Muscle of leg (tissue), 11 donors: ENCODE results near the gene TAF8. TPM values are rescaled to one million over a fixed set of nuclear protein-coding genes. Genes with fewer than 3 reads are reported as not detected.

Source experiments
- DNase-seq: peaks from one replicate; pipeline ENCODE4 v3.0.0; 2013
- H3K27ac ChIP-seq: one replicate; pipeline ENCODE4 v1.5.1; 2013; ENCODE audit warnings: mild to moderate bottlenecking, low read length, control low read depth
- H3K27me3 ChIP-seq: one replicate; pipeline ENCODE4 v1.6.1; 2013; ENCODE audit warnings: low read length; ENCODE audit not compliant: control insufficient read depth, insufficient read depth
- H3K36me3 ChIP-seq: one replicate; pipeline ENCODE4 v1.6.1; 2013; ENCODE audit warnings: low read length; ENCODE audit not compliant: control insufficient read depth, insufficient read depth
- H3K4me1 ChIP-seq: one replicate; pipeline ENCODE4 v1.6.1; 2013; ENCODE audit warnings: low read length; ENCODE audit not compliant: control insufficient read depth, insufficient read depth
- H3K4me3 ChIP-seq: one replicate; pipeline ENCODE4 v1.5.1; 2013; ENCODE audit warnings: low read length, control low read depth
- H3K9me3 ChIP-seq: replicated peaks from 2 replicates; pipeline ENCODE4 v1.6.1; 2013; ENCODE audit warnings: low read depth, low read length; ENCODE audit not compliant: control insufficient read depth
- WGBS: methylation state at CpG from one replicate; pipeline ENCODE4 v1.1.5; 2013; ENCODE audit warnings: missing lambda C conversion rate; ENCODE audit not compliant: insufficient coverage; 5-methylcytosine and 5-hydroxymethylcytosine counted together
- polyA plus RNA-seq, 8 donors: library from polyadenylated mRNA; unstranded; fragments of 120-200 nt; gene quantifications; one replicate each; pipeline versions ENCODE4 v1.2.1 to v1.2.3, GENCODE V29; 2013; ENCODE audit warnings: inconsistent platforms in 1 of 8, low replicate concordance in 1 of 8; ENCODE audit not compliant: insufficient read length in 8 of 8, insufficient read depth in 1 of 8
- total RNA-seq: library from RNA; stranded (reverse); fragments of 120-200 nt; gene quantifications from one replicate; pipeline ENCODE4 v1.2.4, GENCODE V29; 2013

The TAF8 gene
- total and polyA plus RNA-seq, 9 donors: 11.4 to 16.6 (median 13.4) TPM

DNA sequence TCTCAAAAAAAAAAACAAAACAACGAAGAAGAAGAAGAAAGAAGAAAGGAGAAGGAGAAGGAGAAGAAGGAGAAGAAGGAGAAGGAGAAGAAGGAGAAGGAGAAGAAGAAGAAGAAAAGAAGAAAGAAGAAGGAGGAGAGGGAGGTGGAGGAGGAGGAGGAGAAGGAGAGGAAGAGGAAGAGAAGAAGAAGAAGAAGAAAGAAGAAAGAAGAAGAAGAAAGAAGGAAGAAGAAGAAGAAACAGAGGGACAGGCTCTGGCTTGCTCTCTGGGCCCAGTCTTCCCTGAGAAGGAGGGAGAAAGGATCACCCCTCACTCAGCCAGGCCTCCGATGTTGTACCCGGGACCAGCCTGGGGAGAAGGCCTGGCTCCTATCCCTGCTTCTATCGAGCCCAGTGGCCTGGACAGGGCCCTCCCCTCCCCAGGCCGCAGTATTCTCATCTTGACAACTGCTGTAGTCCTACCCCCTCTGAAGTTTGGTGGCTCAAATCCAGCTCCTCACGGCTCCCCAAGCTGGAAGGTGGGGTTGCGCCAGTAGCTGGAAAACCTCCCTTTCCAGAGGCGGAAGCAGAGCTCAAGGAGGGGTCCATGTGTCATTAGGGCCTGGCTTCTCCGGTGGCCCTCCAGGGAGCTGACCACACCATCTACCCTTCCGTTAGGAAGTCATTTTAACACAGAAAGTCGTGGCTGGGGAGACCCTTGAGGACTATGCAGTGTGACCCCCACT, 73.2 kb downstream of the TAF8 start:
- Histone ChIP-seq H3K27me3 (no peaks in the 10 kb centered on the region), H3K9me3 (no peaks in the 10 kb centered on the region), H3K4me1 (peaks cover 8% of the 10 kb centered on the region), H3K27ac (peak overlapping the region; percentile 13), H3K4me3 (no peak overlapping the region), H3K36me3 (no peaks in the 10 kb centered on the region)
- WGBS: 24% methylated on average over 3 of the region's 11 CpGs
- peak; percentile 44 for DNase-seq

- peak; percentile 20 for DNase-seq
- peaks cover 9% of the 10 kb centered on the region for H3K4me1 ChIP-seq
- WGBS: no CpG with 5 or more reads among the region's 9 CpGs
- H3K4me3 ChIP-seq: no peak overlapping the region
- no peak overlapping the region for H3K27ac ChIP-seq
- no peaks in the 10 kb centered on the region for H3K27me3 ChIP-seq
- H3K36me3 ChIP-seq: no peaks in the 10 kb centered on the region
- H3K9me3 ChIP-seq: no peaks in the 10 kb centered on the region
These were observed 74.0 kb downstream of the TAF8 start for GRCh38 chr6:42124223-42124836.

DNA sequence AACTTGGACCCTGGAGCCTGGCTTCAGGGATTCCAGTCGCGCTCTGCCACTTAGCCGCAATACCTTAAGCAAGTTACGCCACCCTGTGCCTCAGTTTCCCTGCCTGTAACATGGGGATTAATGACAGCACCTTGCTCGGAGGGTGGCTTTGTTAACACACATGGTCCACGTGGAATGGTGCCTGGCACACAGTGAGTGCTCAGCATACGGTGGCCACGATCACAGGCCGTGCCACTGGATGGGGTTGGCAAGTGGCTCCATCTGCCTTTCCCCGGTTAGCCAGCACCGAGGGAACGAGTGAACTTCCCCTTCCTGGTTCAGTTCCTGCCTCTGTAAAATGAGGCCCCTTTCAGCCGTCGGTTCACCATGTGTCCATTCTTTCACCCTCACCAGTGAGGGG, 74.9 kb downstream of the TAF8 start:
- Histone ChIP-seq H3K27ac (no peak overlapping the region), H3K4me3 (no peak overlapping the region), H3K36me3 (no peaks in the 10 kb centered on the region), H3K4me1 (peaks cover 9% of the 10 kb centered on the region), H3K27me3 (peaks cover 3% of the 10 kb centered on the region), H3K9me3 (no peaks in the 10 kb centered on the region)
- no peak for DNase-seq
- WGBS: 84% methylated on average over 9 of the region's 14 CpGs

GRCh38 chr6:42125663-42126062, 75.3 kb downstream of the TAF8 start:
- no CpG with 5 or more reads among the region's 3 CpGs for WGBS
- no peak for DNase-seq
- H3K4me3 ChIP-seq: no peak overlapping the region

DNA sequence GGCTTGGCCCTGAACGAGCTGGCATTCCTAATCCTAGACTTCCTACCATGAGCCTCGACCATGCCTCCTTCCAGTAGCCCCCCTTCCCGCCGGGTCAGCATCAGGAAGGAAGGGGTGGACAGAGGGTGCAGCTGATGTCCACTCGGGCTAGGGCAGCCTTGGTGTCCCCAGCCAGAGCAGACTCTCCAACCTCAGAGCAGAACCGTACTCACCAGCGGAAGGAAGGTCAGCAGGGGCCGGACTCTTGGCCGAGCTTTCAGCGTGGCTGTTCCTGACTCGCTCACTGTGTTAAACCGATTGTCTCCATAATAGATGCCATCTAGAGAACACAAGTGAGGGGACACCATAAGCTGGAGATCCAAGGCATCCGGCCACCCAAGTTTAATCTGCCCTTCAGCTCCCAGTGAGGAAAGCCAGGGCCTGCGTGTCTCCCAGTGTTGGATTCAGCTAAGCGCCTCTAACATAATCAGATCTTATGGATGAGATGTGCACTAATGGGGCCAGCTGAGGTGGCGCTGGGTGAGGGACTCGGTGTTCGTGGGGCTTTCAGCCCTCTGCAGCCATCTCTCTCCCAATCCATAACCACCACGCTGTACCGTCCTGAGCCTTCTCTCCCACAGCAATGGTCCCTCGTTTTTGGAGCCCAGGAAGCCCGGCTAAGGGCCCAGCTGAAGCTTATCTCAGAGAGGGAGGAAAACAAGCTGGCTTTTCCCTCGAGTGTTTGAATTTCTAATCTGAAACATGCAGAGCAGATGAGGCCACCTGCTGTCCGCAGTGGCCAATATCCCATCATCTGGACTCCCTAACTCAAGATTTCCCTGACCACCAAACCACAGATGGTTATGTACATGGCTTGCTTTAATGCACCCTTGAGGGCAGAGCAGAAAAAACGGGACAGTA, 78.4 kb downstream of the TAF8 start:
- H3K36me3 ChIP-seq: no peaks in the 10 kb centered on the region
- no peaks in the 10 kb centered on the region for H3K9me3 ChIP-seq
- peaks cover 4% of the 10 kb centered on the region for H3K27me3 ChIP-seq
- no peak for DNase-seq
- H3K27ac ChIP-seq: no peak overlapping the region
- H3K4me1 ChIP-seq: peaks cover 6% of the 10 kb centered on the region
- H3K4me3 ChIP-seq: no peak overlapping the region
- 76% methylated on average over 15 of the region's 25 CpGs for WGBS

More at GRCh38 chr6:42125663-42126062, 75.3 kb downstream of the TAF8 start:
- Histone ChIP-seq H3K36me3 (no peaks in the 10 kb centered on the region), H3K27me3 (peaks cover 4% of the 10 kb centered on the region), H3K9me3 (no peaks in the 10 kb centered on the region), H3K27ac (no peak overlapping the region), H3K4me1 (peaks cover 9% of the 10 kb centered on the region)

DNA sequence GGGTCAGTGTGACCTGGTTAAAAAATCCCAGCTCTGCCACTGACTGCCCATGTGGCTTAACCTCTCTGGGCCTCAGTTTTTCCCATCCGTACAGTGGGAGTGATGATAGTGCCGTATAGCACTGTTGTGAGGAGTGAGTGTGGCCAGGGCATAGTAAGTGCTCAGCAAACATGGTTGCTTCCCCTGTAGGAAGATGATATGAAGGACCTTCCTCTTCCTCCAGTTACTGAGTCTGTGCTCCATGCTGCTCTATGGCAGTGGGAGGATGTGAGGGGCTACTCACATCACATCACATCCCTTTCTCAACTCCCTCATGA, 79.0 kb downstream of the TAF8 start:
- Histone ChIP-seq H3K4me1 (peaks cover 3% of the 10 kb centered on the region), H3K27ac (no peak overlapping the region), H3K9me3 (no peaks in the 10 kb centered on the region), H3K4me3 (no peak overlapping the region), H3K27me3 (peaks cover 4% of the 10 kb centered on the region), H3K36me3 (no peaks in the 10 kb centered on the region)
- WGBS: no CpG with 5 or more reads among the region's 2 CpGs
- no peak for DNase-seq

GRCh38 chr6:42131531-42131930, 81.2 kb downstream of the TAF8 start:
- 83% methylated on average over 8 of the region's 11 CpGs for WGBS
- H3K27ac ChIP-seq: no peak overlapping the region
- H3K27me3 ChIP-seq: peaks cover 4% of the 10 kb centered on the region
- H3K4me1 ChIP-seq: peaks cover 3% of the 10 kb centered on the region
- no peaks in the 10 kb centered on the region for H3K36me3 ChIP-seq
- no peak overlapping the region for H3K4me3 ChIP-seq
- no peak for DNase-seq
- no peaks in the 10 kb centered on the region for H3K9me3 ChIP-seq

DNA sequence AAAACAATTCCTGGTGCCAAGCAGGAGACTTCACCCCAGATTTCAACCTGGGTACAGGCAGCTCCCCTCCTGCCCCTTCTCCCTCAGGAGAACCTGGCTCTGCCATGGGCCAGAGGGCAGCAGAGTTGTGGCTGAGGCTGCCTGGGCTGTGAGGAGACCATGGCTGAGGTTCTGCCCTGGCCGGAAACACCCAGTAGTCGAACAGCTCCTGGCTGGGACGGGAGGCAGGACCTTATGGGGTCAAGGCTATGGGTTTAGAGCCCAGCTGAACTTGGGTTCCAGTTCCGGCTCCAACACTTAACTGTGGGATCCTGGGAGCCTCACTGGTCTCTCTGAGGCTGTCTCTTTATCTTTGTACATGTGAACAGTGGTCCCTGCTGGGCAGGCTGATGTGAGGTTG, 83.6 kb downstream of the TAF8 start:
- peaks cover 5% of the 10 kb centered on the region for H3K4me1 ChIP-seq
- WGBS: 84% methylated on average over 4 of the region's 4 CpGs

DNA sequence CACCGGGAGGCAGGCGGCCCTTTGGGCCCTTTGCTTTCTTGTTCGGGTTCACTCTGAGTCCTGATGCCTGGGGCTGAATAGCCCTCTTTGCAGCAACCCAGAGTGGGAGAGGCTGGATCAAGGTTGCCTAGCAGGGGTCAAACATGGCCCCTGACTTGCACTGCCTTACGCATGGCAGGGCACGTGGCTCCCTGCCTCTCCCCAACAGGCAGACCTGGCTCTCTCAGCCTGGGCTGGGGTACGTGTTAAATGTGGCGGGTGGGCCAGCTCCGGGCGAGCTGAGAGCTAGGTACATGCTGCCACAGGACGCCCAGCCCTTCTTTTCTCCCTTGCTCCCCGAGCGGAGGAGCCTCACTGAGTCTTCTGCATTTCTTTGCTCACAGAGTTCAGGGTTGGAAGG, 84.8 kb downstream of the TAF8 start:
- H3K36me3 ChIP-seq: no peaks in the 10 kb centered on the region
- WGBS: 77% methylated on average over 9 of the region's 12 CpGs

More for the DNA sequence above, 83.6 kb downstream of the TAF8 start:
- no peaks in the 10 kb centered on the region for H3K9me3 ChIP-seq
- no peak overlapping the region for H3K27ac ChIP-seq
- H3K4me3 ChIP-seq: no peak overlapping the region
- H3K27me3 ChIP-seq: peaks cover 4% of the 10 kb centered on the region
- no peak for DNase-seq
- H3K36me3 ChIP-seq: no peaks in the 10 kb centered on the region

GRCh38 chr6:42135722-42136121, 85.4 kb downstream of the TAF8 start:
- Histone ChIP-seq H3K36me3 (no peaks in the 10 kb centered on the region), H3K4me1 (peaks cover 2% of the 10 kb centered on the region), H3K4me3 (no peak overlapping the region), H3K27me3 (peaks cover under 1% of the 10 kb centered on the region), H3K9me3 (no peaks in the 10 kb centered on the region), H3K27ac (no peak overlapping the region)
- WGBS: no CpG with 5 or more reads among the region's 2 CpGs
- no peak for DNase-seq

More for the DNA sequence above, 84.8 kb downstream of the TAF8 start:
- Histone ChIP-seq H3K9me3 (no peaks in the 10 kb centered on the region), H3K27ac (no peak overlapping the region), H3K27me3 (peaks cover 2% of the 10 kb centered on the region), H3K4me1 (peaks cover 2% of the 10 kb centered on the region), H3K4me3 (no peak overlapping the region)
- DNase-seq: no peak
